ENCODE measurements around the gene IL1RAPL2.

The IL1RAPL2 gene

GRCh38 chrX:105477351-105477750 lies 911.4 kb downstream of the IL1RAPL2 start:
- no peak for DNase-seq

DNA sequence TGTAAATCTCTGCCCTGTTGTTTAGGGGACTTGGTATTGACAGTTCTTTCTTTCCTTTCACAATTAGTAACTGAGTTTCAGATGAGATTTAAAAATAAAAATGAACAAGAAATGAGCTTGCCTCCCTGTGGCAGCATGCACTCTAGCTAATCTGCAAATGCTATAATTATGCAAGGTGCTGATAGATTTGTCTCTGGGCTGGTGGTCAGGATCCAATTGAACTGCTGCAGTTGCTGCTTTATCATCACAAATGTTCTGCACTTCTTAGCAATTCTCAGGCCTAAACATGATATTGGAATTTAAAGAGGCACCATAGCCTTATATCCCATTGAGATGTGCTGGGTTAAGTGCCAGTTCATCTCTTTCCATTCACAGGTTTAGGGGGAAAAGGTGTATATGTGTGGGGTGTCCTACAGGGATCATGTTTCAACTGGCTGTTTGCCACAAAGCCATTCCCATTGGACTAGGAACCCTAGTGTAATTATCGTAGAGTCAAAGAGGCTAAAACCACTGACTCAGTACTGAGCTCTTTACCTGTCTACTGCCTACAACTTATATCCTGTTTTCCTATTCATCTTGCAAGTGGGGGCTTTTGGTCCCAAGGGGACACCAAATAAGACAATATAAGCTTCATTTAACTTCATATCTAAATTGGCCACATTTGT lies 914.8 kb downstream of the IL1RAPL2 start:
- no peak for DNase-seq

- no peak for DNase-seq
These were observed 917.0 kb downstream of the IL1RAPL2 start for GRCh38 chrX:105483011-105483410.

GRCh38 chrX:105488716-105489115 lies 922.7 kb downstream of the IL1RAPL2 start:
- DNase-seq: no peak

GRCh38 chrX:105495376-105495775 lies 929.4 kb downstream of the IL1RAPL2 start:
- no peak for DNase-seq

GRCh38 chrX:105502336-105502735 lies 936.3 kb downstream of the IL1RAPL2 start:
- DNase-seq: no peak

- DNase-seq: no peak
These were observed 949.6 kb downstream of the IL1RAPL2 start for GRCh38 chrX:105515561-105515960.

DNA sequence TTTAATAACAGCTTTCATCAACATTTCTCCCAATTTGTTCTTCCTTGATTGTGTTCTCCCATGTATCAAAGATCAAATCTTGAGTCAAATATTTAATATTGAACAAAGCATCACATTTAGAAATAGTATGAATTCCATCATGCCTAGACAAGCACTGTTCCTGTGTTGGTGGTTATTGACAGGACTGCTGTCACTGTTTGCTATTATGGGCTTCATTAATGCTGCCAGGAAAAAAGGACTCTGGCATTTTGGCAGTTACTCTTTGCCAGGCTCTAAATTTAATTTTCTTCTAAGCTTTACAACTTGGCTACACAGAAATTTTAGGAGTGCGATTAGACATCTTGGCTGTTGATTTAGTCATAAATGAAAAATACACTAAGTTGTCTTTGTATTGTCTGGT lies 960.4 kb downstream of the IL1RAPL2 start:
- DNase-seq: no peak

- DNase-seq: no peak
These were observed 961.8 kb downstream of the IL1RAPL2 start for GRCh38 chrX:105527759-105528158.

DNA sequence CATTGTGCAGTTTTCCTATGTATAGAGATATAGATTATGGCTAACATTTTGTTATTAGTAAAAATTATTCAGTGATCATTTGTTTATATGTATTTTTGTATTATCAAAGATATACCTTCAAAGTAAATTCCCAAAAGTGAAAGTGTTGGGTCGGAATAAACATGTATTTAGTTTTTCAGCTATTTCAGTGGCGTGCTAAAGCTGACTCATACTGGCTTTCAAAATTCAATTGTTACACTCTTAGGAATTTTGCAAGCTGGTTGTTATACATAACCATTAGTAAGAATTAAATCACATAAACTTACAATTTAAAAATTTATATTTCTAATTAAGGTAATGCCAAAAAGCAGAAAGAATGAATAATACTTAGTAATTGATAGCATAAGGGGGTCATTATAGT lies 968.0 kb downstream of the IL1RAPL2 start:
- DNase-seq: no peak

- DNase-seq: no peak
These were observed 977.3 kb downstream of the IL1RAPL2 start for GRCh38 chrX:105543283-105543682.

DNA sequence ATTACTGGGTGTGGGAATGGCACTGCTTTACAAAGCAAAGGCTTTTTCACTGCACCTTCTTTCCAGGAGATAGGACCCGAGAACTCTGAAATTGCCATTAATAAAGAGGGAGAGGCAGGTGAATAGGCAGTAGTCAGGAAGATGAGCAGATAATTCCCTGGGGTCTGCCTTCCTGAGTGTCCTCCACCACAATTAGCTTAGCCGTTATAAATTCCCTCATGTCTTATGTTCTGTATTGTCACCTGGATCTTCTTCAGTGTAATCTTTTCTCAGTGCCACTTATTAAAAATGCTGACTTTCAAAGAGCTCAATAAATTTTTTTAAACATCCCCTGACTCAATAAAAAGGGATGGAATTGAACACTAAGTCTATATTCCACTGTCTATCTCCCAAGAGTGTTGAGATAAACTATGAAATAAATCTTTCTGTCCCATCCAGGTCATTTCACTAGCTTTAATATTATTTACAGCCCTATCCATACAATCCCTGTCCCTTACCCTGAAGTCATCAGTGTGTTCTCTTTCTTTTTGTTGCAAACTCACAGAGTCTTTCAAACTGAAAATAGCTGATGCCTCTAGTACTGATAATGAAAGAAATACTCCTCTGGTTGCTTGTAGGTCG lies 984.2 kb downstream of the IL1RAPL2 start:
- no peak for DNase-seq

DNA sequence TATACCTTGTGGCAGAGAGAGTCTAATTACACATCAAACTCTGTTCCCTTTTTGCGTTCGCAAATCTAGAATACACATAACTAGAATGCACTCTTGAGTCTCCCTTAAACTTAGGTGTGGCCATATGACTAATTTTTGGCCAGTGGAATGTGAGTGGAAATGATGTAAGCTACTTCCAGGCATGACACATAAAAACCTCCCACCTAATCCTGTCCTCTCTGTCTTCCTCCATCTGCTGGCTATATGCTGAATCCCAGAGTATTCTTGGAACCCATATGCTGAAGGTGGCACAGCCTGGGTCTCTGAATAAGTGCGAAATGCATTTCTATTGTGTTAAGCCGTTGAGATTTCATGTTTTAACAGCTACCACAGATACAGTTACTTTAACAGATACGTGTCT lies 986.4 kb downstream of the IL1RAPL2 start:
- no peak for DNase-seq

DNA sequence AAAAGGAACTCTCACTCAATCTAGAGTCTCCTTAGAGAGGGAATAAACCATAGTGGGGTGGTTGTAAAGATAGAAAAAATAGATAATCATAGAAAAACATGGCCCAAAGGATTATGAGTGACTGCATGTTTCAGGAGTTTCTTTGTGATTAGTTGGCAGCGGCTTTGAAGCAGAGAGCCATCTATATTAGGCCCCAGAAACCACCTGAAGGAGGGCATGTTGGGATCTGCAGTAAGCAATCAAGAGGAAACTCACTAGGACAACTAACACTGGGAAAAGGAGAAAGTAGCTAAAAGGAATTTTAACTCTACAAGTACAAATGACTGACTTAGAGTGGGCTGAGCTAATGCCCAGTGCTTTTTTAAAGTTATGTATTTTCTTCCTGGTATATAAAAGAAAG lies 987.1 kb downstream of the IL1RAPL2 start:
- DNase-seq: no peak

GRCh38 chrX:105564501-105564900 lies 998.5 kb downstream of the IL1RAPL2 start:
- no peak for DNase-seq

- DNase-seq: no peak
These were observed 999.9 kb downstream of the IL1RAPL2 start for GRCh38 chrX:105565856-105566255.

DNA sequence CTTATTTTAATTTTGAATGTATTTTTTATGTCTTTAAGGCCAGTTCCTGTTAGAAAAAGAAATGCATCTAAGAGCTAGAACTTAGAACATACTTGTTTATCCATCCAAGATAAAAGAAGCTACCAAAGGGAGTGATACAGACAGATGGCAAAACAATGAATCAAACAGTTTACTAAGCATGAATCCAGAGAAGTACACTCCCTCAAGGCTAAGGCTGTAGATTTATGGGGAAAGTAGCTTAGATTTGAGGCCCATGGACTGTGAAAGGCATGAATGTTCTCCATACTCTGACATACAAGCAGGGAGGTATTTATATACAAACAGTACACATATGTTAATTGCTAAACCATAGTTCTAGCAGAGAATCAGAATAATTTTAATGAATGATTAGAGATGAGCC lies 1001.1 kb downstream of the IL1RAPL2 start:
- no peak for DNase-seq

- no peak for DNase-seq
These were observed 1042.7 kb downstream of the IL1RAPL2 start for GRCh38 chrX:105608745-105609144.

GRCh38 chrX:105609530-105609929 lies 1043.5 kb downstream of the IL1RAPL2 start:
- no peak for DNase-seq

DNA sequence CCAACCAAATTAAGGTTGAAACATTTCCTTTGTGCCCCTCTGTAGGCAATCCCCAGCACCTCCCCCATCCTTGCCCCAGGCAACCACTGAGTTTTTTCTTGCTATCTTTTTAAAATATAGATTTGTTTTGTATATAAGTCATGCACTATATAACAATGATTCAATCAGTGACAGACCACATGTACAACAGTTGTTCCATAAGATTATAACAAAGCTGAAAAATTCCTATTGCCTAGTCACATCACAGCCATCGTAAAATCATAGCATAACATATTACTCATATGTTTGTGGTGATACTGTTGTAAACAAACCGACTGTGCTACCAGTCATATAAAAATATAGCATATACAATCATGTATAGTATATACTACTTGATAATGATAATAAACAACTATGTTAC lies 1044.4 kb downstream of the IL1RAPL2 start:
- no peak for DNase-seq

GRCh38 chrX:105618393-105619101 lies 1052.5 kb downstream of the IL1RAPL2 start:
- DNase-seq: no peak

DNA sequence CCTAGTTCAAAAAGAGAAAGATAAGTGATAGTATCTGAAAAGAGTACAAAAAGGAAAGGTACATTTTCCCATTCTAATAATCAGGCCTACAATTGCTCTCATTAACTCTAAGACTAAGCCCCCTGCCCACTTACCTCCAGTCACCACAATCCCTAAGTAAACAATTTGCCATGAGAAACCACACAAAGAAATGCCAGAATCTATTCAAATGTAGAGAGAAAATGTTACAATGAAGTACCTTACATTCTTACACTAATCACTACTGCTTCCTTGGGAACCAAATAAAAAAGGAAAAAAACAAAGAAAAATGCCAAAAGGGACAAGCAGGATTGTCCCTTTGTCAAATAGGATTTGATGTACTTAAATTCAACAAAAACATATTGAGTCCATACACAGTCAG lies 1068.2 kb downstream of the IL1RAPL2 start:
- DNase-seq: no peak

GRCh38 chrX:105635794-105636193 lies 1069.8 kb downstream of the IL1RAPL2 start:
- DNase-seq: no peak

- no peak for DNase-seq
These were observed 1070.7 kb downstream of the IL1RAPL2 start for GRCh38 chrX:105636667-105637066.
